K562 (cell line): ENCODE results near the gene NSMCE1. TPM values are rescaled to one million over a fixed set of nuclear protein-coding genes. Genes with fewer than 3 reads are reported as not detected.
A peak's percentile ranks its signal among the peaks of the same experiment; 100 is the strongest.

Source experiments
- ARID2 ChIP-seq: fragments of 450-650 bp; IDR thresholded peaks from 2 replicates; pipeline ENCODE4 v1.6.1; 2017; ENCODE audit warnings: antibody characterized with exemption, mild to moderate bottlenecking
- CBFA2T3 ChIP-seq: fragments of 450-650 bp; IDR thresholded peaks from 2 replicates; pipeline ENCODE4 v1.6.1; 2017
- CREM ChIP-seq: IDR thresholded peaks from 2 replicates; pipeline ENCODE4 v1.6.1; 2014; ENCODE audit warnings: antibody characterized with exemption, low read depth
- GMEB1 ChIP-seq: fragments of 250-450 bp; sonication (Bioruptor Pico); IDR thresholded peaks from 2 replicates; pipeline ENCODE4 v1.4.0; 2020; ENCODE audit warnings: mild to moderate bottlenecking
- KDM5B ChIP-seq: fragments of 200-600 bp; sonication (generic); IDR thresholded peaks from 2 replicates; pipeline ENCODE4 v1.6.1; 2012; ENCODE audit warnings: low read depth, mild to moderate bottlenecking, moderate library complexity, low read length, control low read depth, inconsistent platforms; ENCODE audit not compliant: insufficient replicate concordance
- LEF1 ChIP-seq: fragments of 450-650 bp; IDR thresholded peaks from 2 replicates; pipeline ENCODE4 v1.6.1; 2016; ENCODE audit warnings: mild to moderate bottlenecking
- MAFG ChIP-seq: fragments of 450-650 bp; conservative IDR thresholded peaks from 2 replicates; pipeline ENCODE4 v1.6.1; 2016; ENCODE audit warnings: missing genetic modification characterization, missing compliant biosample characterization
- MTA2 ChIP-seq: fragments of 450-650 bp; IDR thresholded peaks from 2 replicates; pipeline ENCODE4 v1.6.1; 2016; ENCODE audit warnings: low read depth
- MXD1 ChIP-seq: fragments of 250-450 bp; sonication (Bioruptor Pico); IDR thresholded peaks from 2 replicates; pipeline ENCODE4 v1.8.0; 2021; ENCODE audit warnings: borderline replicate concordance, mild to moderate bottlenecking, moderate library complexity; ENCODE audit not compliant: poor library complexity, severe bottlenecking
- MYC ChIP-seq, 2 experiments: fragments of 250-450 bp in 1 of 2; sonication (Bioruptor Pico) in 1 of 2; IDR thresholded peaks; 2 replicates each; pipeline versions ENCODE4 v1.5.1 to v1.6.1; 2012 to 2021; ENCODE audit warnings: low read depth in 2 of 2, borderline replicate concordance in 1 of 2, improper control_type of control experiment in 1 of 2, low read length in 1 of 2, mild to moderate bottlenecking in 1 of 2, moderate library complexity in 1 of 2
- PBX2 ChIP-seq, 2 experiments: IDR thresholded peaks in 1 of 2; conservative IDR thresholded peaks in 1 of 2; 2 replicates each; pipeline ENCODE4 v1.6.1; 2016; ENCODE audit warnings: low read depth in 2 of 2, mild to moderate bottlenecking in 1 of 2, missing compliant biosample characterization in 1 of 2, missing genetic modification characterization in 1 of 2, moderate library complexity in 1 of 2
- SMAD1 ChIP-seq: fragments of 150-350 bp; IDR thresholded peaks from 2 replicates; pipeline ENCODE4 v1.6.1; 2014; ENCODE audit warnings: low read length, low read depth; ENCODE audit not compliant: partially characterized antibody
- SMARCC2 ChIP-seq: fragments of 450-650 bp; IDR thresholded peaks from 2 replicates; pipeline ENCODE4 v1.6.1; 2017; ENCODE audit warnings: antibody characterized with exemption, moderate library complexity, mild to moderate bottlenecking, low read depth
- STAT6 ChIP-seq: sonication (generic); formaldehyde crosslinking; IDR thresholded peaks from 2 replicates; pipeline ENCODE4 v1.8.1; 2023; ENCODE audit warnings: mild to moderate bottlenecking, missing genetic modification reagents
- TCF3 ChIP-seq: sonication (generic); formaldehyde crosslinking; IDR thresholded peaks from 2 replicates; pipeline ENCODE4 v1.4.0; 2020; ENCODE audit warnings: mild to moderate bottlenecking, missing genetic modification reagents
- ZEB2 ChIP-seq: fragments of 450-650 bp; IDR thresholded peaks from 2 replicates; pipeline ENCODE4 v1.6.1; 2016
- ZNF3 ChIP-seq: fragments of 250-450 bp; sonication (Bioruptor Pico); IDR thresholded peaks from 2 replicates; pipeline ENCODE4 v1.5.0; 2021; ENCODE audit warnings: mild to moderate bottlenecking, moderate library complexity
- ZNF584 ChIP-seq: fragments of 200-800 bp; sonication (Bioruptor generic); IDR thresholded peaks from 2 replicates; pipeline ENCODE4 v1.6.1; 2016; ENCODE audit warnings: low read depth, mild to moderate bottlenecking, missing genetic modification characterization, missing compliant biosample characterization
- ZNF79 ChIP-seq: fragments of 250-450 bp; sonication (Bioruptor Pico); IDR thresholded peaks from 2 replicates; pipeline ENCODE4 v1.4.0; 2020; ENCODE audit warnings: low read depth, mild to moderate bottlenecking, moderate library complexity
- polyA plus RNA-seq, 8 experiments: library from polyadenylated mRNA; depleted of rRNA in 4 of 8; stranded (reverse) in 5 of 8; unstranded in 3 of 8; fragments of >200 nt; fragmentation: Nextera tagmentation in 2 of 8; fragmentation: Illumina TruSeq in 1 of 8; extraction: Ambion mirVana in 2 of 8; extraction: Trizol in 1 of 8; gene quantifications; 2 replicates each; pipeline versions ENCODE4 v1.2.1 to v1.2.3, GENCODE V29; 2011 to 2014; ENCODE audit warnings: inconsistent platforms in 1 of 8, missing spikeins in 1 of 8
- total RNA-seq, 7 experiments: library from RNA; depleted of rRNA in 6 of 7; stranded (reverse); fragments of >200 nt in 6 of 7; fragmentation: Illumina TruSeq in 2 of 7; extraction: Trizol in 2 of 7; gene quantifications; 2 replicates each; pipeline versions ENCODE4 v1.2.1 to v1.2.3, GENCODE V29; 2011 to 2021; ENCODE audit warnings: low replicate concordance in 1 of 7

NSMCE1 gene
- total and polyA plus RNA-seq, 9 of the 15 experiments (the other 6 are each of a cell fraction or from before 2014, with no cell fraction given): 52.1 to 163 (median 61.5) TPM

- TF ChIP-seq MYC (IDR thresholded peaks at IDR 0.05; ENCODE audit: low read depth, low read length): 0 out of 2 replicates have a peak, but pooled peaks have one; percentile 19
- TF ChIP-seq MYC (CRISPR knock-in tag; IDR thresholded peaks at IDR 0.05; ENCODE audit: borderline replicate concordance, low read depth): no peak
- peak; percentile 38 for TF ChIP-seq KDM5B
- TF ChIP-seq MXD1 (CRISPR knock-in tag): no peak
- TF ChIP-seq ARID2: no peak
- TF ChIP-seq ZEB2: peak; percentile 83
- TF ChIP-seq PBX2 (CRISPR knock-in tag; IDR thresholded peaks at IDR 0.05; ENCODE audit: low read depth): peak; percentile 44; the same call in 1 of the 2 replicates
- TF ChIP-seq PBX2 (tag; conservative IDR thresholded peaks at IDR 0.05; ENCODE audit: low read depth): peak; percentile 95
- peak; percentile 72 for TF ChIP-seq CBFA2T3
- TF ChIP-seq SMAD1: no peak
- no peak for TF ChIP-seq STAT6 (CRISPR knock-in tag)
- TF ChIP-seq ZNF3 (CRISPR knock-in tag): no peak
- TF ChIP-seq ZNF584 (CRISPR knock-in tag): no peak
- 0 out of 2 replicates have a peak, but pooled peaks have one; percentile 23 for TF ChIP-seq MTA2
- TF ChIP-seq SMARCC2: peak; percentile 40; the same call in 1 of the 2 replicates
- 0 out of 2 replicates have a peak, but pooled peaks have one; percentile 17 for TF ChIP-seq MAFG (tag)
- peak; percentile 45 for TF ChIP-seq TCF3 (CRISPR knock-in tag)
- no peak for TF ChIP-seq ZNF79 (CRISPR knock-in tag)
- peak; percentile 54; the same call in 1 of the 2 replicates for TF ChIP-seq LEF1
- TF ChIP-seq CREM: peak; percentile 68
- peak; percentile 23; the same call in 1 of the 2 replicates for TF ChIP-seq GMEB1
These were observed 23.0 kb downstream of the NSMCE1 start (continued) for GRCh38 chr16:27245276-27246172.
